NCI-H1436 (cell line): ENCODE results near the gene TBX15.

Experiments used
- DNase-seq: peaks from one replicate; lab custom pipeline; 2025; lab: John Stamatoyannopoulos, UW

TBX15 gene

DNA sequence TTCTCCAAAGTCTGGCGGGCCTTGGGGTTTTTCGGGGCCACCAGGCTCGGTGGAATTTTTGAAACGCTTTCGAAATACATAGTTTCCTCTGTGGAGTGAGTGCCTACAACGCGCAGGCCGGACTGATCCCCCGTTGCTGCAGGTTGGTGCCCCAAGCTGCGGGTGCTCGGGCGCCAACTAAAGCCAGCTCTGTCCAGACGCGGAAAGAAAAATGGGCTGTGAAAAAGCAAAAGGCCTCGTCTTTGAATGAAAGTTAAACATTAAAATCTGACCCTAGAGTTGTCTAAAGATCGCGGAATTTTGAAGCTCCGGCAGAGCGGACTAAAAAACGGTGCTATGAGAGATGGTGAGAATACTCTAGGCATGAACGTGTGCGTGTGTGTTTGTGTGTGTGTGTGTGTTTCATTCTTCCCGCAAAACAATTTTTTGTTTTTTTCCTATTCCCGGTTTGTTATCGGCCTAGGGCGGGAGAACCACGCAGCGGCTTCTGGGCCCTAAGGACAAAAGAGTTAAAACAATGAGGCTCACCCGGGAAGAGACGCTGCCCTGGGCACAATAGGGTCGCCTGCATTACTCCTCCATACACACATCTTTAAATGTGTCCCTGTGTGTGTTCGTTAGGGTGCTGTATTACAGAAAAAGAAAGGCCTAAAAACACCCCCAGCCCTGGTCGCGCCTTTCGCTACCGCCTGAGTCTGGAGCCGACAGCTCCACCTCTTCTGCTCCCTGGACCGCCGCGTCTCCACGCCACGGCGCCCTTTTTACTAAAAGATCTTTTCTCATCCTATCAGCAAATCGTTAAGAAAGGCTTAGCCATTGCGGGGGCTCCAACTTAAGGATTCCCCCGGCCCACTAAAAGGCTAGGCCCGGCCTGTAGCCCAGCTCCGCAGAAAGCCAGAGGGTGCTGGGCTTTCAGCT, 3.2 kb downstream of the TBX15 start:
- no peak for DNase-seq

DNA sequence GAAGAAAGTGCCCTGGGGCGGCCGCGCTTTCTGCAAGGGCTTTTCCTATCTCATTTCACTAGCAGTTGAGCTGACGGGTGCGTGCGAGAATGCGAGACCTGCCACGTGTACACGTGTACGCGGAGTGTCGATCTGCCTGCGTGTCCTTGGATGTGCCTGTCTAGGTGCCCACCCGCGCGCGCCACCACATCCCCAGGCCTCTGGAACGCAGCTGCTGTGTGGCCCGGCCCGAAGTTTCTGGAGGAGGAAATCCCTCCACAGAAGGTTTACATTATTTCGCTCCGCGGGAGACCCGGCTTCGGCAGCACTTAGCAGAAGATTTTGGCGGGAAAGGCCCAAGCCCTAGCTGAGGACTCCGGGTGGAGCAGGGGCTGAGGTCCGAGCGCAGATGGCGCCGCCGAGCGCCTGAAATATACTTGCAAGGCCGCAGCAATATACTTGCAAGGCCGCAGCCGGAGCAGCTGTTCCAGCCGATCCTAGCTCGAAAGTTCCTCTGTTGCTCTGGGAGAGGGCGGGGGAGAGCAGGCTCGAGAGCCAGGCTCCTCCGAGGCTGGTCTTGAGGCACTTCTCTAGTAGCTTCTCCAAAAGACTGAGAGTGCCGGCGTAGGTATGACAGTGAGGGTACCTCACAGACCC, 3.9 kb downstream of the TBX15 start:
- DNase-seq = no peak

DNA sequence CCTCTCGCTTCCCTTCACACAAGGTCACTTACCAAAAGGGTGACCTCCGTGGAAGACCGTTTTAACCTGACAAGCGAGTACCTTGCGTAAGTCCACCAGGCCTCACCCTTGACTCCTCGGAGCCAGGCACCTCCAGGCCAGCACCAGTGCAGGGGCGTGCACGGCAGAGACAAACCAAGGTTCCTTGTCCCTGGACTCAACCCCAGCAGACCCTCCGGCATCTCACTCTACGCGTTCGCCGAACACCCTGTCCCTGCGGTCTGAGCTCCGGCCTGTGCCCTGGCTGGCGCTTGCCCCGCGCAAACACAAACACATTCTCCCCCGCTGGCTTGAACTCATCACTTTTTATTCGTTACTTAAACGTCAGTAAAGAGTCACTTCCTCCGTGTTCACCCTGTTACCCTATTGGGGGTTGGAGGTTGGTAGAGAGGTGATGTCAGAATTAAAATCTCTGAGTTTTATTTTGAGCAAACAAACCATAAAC, 4.5 kb downstream of the TBX15 start:
- no peak for DNase-seq

DNA sequence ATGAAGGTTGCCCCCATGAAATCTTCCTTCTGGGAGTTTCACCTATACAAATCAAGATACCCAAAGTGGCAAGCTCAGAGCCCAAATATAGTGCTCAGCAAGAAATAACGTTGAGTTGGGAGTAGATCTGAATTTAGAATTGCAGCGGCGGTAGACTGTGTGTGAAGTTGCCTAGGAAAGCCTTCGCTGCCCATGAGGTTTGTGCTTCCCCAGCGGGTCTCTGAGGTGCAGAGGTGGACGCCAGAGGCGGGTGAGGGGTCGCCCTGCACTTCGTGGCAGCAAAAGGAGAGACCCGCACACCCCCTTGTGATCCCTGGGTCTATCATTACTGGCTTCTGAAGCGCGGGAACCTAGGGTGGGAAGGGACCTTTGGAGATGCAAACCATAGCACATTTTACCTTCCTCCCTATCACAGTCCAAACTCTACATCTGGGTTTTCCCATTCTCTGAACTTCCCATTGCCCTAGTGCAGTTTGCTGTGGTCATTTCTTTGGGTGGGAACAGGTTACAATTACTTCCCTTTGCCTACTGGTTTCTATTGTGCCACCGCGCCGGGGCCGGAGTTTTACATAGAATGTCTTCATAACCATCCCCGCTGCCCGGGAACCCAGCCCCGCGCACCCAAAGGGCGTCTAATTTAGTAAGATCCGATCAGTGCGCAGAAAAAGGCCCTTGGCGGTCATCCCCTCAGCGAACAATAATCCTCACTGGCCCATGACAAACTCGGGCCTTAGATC, 5.2 kb downstream of the TBX15 start:
- no peak for DNase-seq

DNA sequence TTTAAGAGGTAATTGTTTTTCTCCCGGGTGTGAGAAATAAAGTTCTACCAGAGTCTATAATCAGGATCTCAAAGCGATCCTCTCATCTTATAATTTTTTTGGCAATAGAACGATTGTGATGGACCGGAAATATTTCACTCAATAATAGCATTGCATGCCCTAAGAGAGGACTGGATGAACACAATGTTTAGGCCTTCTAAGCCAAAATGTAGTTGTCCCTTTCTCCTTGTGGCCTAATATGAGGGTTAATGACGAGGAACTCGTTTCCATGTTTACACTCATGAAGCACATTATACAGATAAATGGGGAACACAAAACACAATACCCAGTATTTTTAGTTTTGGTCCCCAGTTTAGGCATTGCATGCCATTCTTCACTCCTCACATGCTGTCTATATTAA, 5.9 kb downstream of the TBX15 start:
- no peak for DNase-seq

DNA sequence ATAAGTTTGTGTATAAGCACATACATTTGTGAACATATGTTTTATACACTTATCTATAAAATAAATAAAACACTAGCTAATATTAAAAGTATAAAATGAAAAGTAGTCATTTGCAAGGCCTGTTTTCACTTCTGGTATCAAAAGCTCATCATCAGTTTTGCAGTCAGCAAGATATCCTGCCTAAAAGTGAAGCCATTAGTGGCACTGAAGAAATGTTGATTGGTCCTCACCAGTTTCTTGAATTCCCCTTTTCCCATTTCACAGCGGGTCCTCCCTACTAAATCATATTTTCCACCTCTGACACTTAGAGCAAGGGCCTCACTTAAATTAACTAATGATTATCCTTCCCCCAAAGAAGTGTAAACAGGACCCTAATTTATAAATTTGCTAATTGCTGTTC, 6.7 kb downstream of the TBX15 start:
- DNase-seq = no peak

DNA sequence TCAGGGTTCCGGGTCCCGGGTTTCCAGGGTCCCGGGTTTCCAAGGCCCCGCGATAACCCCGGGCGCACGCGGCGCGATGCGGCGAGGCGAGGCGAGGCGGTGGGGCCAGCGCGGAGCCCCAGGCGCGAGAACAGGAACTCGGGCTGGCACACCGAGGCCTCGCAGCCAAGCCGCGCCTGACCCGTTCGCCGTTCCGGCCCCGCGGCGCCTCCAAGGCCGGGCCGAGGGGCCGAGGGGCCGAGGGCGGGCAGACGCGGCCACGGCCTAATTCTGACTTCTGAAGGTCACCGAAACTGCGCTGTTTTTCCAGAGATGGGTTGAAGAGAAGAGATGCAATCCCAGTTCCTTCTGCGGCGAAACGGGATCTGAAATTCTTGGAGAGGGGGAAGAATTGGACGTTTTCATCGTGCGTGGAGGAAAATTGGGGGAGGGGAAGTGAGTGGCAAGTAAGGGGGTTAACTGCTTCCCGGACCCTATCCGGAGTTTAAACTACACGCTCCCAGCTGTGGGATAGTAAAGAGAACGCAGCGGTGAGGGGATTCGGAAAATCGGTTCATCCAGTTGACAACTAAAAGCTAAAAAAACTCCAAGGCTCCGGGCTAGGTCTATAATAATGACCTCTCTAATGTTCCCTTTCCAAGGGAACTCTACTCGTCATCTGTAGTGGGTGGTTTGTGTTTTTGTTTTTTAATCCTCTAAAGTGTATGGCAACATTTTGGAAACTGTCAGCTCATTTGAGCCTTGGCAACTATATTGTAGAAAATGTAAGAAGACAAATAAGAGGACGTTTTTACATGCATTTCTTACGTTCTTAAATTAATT, 8.2 kb downstream of the TBX15 start:
- DNase-seq = no peak

DNA sequence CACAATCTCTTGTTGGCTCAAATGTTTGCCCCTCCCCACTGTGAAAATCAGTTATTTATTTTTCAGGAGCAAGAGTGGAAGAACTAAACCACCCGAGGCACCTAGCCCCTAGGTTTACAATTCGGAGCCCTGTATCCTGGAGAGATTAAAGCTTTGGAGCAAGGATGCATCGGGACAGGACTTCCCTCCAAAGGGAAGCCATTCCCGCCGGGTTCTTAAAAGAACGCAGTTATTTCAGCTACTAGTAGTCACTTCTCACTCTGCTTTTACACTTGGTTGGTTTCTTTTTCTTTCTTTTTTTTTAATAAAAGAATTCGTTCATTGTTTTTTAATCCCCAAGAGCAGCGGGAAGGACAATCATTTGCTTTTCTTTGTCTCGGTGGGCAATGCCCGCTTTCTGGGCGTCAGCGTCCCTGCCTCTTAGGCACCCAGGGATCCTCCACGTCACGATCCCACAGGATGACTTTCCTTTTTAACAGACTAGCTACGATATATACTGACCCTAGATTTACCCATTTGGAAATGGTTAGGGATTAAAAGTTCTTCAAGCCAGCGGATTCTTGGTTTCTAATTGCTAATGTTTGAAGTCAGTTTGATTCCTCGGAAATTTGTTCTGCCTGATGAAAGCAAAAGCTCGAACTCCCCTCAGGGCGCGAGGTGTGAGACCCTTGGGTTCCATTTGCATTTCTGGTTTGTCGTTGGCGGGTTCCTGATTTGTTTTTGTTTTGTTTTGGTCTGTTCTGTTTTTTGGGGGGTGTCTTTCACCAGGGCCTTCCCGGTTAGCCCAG, 9.0 kb downstream of the TBX15 start:
- DNase-seq = no peak

DNA sequence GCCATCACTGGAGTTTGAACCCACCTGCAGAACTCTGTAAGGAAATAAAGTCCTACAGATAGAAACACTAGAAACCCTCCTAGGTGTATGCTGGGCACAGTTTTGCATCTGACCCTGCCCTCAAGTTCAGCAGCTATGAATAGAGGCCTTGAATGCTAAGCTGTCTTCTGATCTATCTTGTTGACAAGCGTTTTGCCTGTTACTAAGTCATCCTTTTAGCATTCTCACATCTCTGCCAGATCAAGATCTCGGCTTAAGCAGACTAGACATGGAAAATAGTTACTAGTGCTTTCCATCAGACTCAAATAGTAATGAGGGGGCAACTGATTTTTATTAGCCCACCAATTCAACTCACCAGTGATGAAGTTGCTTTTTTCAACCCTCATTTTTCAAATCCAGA, 10.5 kb downstream of the TBX15 start:
- no peak for DNase-seq

DNA sequence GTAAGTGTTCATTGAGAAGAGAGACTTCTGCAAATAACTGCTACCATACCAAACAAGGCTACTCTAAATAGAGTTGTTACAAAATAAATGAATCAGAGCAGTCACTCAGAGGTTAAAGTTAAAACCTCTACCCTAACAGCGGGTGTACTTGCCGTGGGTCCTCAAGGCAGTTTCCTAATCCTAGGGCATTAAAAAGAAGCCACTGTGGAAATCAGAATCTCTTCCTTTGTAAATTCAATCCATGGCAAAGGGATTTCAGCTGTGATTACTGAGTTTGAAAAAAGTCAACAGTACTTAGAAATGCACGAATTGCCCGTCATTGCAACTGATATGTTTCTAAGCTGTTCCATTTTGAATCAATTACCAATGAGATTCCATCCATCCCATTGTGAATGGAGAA, 13.5 kb downstream of the TBX15 start:
- DNase-seq = no peak

DNA sequence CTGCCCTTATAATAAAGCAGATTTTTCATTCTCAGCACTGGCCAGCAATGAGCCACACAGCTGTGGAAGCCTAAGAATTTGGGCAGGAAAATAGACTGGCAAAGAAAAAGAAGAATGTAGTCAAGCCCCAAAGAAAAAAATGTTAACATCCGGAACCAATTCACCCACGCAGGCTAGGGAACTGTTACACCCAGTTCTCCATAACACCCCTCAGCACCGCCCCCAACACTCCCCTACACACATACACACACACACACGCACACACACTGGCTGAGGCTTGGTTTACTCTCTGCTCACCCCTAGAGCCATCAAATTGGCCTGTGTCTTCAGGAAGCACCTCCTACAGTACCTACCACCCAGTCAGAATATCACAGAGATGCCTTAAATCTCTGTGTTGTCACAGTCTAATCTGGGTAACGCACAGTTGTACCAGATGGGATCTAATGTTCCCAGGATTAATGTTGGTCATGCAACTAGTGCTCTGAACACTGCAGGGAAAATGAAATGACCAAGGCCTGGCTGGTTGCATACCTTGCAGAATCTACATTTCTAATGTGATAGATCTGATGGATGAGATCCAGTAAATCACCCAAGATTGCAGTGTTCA, 14.5 kb downstream of the TBX15 start:
- DNase-seq = no peak

DNA sequence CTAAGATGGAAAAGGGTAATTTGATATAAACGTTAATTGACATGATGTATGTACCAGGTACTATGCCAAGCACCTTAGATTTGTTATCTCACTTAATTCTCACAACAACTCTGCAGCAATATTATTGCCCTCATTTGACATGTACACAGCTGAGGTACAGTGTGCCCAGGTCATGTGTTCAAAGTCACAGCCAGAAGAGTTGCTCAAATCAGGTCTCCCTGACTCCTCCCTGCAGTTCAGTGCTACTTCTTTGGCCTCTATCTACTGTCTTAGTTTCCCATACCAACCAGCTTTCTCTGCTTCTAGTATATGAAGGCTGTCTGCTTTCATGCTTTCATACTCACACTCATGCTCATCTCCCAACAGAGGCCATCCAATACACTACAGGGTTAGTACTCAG, 15.1 kb downstream of the TBX15 start:
- DNase-seq = no peak

DNA sequence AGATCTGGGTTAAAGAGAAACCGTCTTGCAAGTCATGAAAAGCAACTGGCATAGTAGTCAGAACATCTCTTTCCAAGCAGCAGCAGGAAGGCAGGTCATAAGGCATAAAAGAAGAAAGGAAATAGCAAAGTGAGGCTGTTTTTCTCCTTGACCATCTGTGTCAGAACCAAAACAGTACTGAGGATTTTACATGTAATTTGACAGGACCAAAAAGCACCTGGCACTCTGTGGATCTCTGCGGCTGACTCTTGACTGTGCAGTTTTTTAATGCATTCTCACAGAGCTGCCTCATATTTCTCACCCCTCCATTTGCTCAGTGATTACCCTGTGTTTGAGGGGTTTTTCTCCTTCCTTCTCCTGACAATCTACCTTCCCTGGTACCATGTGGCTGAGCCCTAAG, 17.7 kb downstream of the TBX15 start:
- DNase-seq = no peak

DNA sequence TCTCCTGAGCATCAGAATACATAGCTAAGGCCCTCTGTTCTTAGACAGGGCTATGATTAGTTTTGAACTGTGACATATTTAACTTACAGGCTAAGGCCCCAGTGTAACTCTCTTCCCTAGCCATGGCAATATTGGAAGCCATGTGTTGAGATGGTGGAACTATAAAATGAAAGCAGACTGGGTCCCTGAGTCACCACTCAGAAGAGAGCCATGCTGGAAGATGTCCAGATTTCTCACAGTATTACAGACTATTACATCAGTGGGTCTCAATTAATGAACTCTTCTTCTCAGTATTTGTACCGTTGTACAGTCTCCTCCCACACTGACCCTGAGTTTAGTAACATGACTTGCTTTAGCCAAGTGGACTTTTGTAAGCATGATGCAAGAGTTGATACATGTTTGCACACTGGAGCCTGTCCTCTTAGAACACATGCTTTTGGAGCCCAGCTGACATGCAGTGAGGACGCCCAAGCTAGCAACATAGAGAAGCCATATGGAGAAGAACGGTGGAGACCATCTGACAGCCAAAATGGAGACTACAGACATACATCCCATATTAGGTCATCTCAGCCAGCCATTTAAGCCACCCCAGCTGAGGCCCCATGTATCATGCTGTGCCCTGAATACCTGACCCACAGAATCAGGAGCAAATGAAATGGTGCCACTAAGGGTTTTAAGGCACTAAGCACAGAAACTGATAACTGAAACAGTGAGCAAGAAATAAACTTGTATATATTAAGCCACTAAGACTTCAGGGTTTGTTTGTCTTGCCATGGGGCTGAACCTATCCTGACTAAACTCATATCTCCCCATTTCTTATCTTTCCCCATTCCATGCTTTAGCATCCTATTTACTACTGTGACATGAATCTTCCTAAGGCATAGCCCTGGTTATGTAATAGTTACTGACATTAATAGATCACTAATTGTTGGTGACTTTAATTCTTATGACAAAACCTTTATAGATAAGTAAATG, 24.4 kb downstream of the TBX15 start:
- no peak for DNase-seq

DNA sequence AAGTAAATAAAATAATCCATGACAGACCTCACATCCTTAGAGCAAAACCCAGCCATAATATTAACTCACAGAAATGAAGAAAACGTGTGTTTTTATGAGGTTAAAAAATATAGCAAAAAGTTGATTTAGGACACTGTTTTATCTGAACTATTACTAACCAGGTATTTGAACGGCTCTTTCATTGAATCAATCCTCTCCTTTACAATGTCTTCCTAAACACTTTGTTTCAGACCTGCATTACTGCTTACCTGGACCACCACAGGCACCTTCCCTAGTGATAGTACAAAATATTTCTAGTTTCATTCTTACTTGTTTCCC, 25.0 kb downstream of the TBX15 start:
- no peak for DNase-seq

DNA sequence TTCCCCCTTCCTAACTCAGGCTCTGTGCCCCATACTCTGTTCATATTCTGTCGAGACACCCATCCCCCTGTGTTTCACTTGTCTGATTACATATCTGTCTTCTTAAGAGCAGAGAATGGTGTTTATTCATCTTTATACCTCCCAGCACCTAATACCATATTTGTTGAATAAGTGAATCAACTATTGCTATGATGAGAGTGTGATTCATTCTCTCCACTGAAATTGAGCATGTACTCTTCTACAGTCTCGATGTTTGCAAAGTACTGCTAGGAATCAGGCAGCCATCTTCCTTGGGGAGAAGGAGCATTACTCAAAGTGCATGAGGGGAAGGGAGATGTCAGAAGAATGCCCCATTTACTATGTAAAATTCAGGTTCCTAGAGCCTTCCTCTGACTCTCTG, 27.0 kb downstream of the TBX15 start:
- no peak for DNase-seq

DNA sequence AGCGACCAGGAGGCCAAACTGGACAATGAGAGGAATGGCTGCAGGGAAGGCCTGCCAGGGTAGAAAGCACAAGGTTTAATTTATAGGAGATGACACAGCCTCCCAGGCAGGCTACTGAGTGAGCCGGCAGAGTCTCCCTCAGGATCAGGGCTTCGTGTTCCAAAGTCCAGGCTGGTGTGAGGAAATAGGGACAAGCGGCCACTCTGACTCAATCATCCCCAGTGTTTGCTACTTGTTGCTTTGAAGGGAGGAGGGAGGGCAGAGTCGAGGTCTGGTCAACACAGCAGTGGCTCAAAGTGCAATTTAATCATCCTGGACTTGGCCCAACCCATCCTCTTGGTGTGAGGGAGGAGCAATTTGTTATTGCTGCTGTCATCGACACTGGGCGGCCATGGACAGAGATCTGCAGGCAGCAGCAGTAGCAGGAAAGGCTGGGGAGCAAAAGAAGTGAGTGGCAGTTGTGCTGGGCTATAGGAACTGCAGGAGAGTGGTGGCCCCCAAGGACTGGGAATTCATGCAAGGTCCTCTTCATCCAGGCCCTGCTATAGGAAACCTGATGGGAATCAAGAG, 27.5 kb downstream of the TBX15 start:
- DNase-seq = no peak

DNA sequence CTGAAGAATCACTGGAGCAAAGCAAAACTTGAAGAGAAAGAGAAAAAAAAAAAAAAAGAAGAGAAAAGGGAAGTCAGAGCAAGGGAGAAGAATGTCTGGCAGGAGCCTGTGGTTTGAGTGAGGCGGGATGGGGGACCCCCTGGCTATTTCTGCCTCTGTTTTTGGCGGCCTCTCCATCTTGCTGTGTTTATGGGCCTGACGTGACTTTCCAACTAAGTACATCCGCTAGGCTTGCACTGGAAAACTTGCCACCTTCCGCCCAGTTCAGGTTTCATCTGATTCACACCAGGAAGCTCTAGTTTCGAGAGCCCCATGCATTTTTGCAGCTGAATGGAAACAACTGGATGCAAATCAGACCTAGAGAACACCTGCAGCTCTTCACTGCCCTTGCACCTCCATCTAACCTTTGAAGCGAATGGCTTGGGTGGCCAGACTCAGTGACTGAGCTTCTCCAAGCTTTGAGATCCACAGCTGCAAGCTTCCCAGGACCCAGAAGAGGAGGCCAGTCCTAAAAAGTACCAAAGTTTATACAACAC, 28.0 kb downstream of the TBX15 start:
- DNase-seq = no peak
